MM.1S (cell line): Measurements from ENCODE around the gene KRT4.

Source experiments
- DNase-seq: peaks from one replicate; pipeline ENCODE4 v3.0.0-alpha.2; 2015
- H2AFZ ChIP-seq: fragments of 300-600 bp; sonication (generic); 2 replicates; pipeline ENCODE4 v1.6.0; 2016; ENCODE audit warnings: antibody characterized with exemption, low read length
- H3F3A ChIP-seq: fragments of 300-600 bp; sonication (generic); 2 replicates; pipeline ENCODE4 v1.6.1; 2016; ENCODE audit warnings: mild to moderate bottlenecking, antibody characterized with exemption, low read length, moderate library complexity, mixed read lengths; ENCODE audit not compliant: insufficient read depth
- H3K27ac ChIP-seq: fragments of 300-600 bp; sonication (generic); 2 replicates; pipeline ENCODE4 v1.5.1; 2016; ENCODE audit warnings: mild to moderate bottlenecking, low read length
- H3K27me3 ChIP-seq: fragments of 300-600 bp; sonication (generic); replicated peaks from 2 replicates; pipeline ENCODE4 v1.6.0; 2016; ENCODE audit warnings: low read length; ENCODE audit not compliant: insufficient read depth
- H3K36me3 ChIP-seq: fragments of 300-600 bp; sonication (generic); replicated peaks from 2 replicates; pipeline ENCODE4 v1.6.1; 2016; ENCODE audit warnings: mild to moderate bottlenecking, low read length, mixed read lengths; ENCODE audit not compliant: insufficient read depth
- H3K4me1 ChIP-seq: fragments of 300-600 bp; sonication (generic); 2 replicates; pipeline ENCODE4 v1.6.1; 2016; ENCODE audit warnings: low read length, mixed read lengths
- H3K4me2 ChIP-seq: fragments of 300-600 bp; sonication (generic); 2 replicates; pipeline ENCODE4 v1.6.0; 2016; ENCODE audit warnings: low read depth, low read length
- H3K4me3 ChIP-seq: fragments of 300-600 bp; sonication (generic); 2 replicates; pipeline ENCODE4 v1.5.1; 2016; ENCODE audit warnings: low read length, mixed read lengths
- H3K79me2 ChIP-seq: fragments of 300-600 bp; sonication (generic); 2 replicates; pipeline ENCODE4 v1.6.1; 2016; ENCODE audit warnings: mixed run types, low read length, mixed read lengths
- H3K9ac ChIP-seq: fragments of 300-600 bp; sonication (generic); 2 replicates; pipeline ENCODE4 v1.6.1; 2016; ENCODE audit warnings: low read length, mixed read lengths
- H3K9me2 ChIP-seq: fragments of 300-600 bp; sonication (generic); replicated peaks from 2 replicates; pipeline ENCODE4 v1.6.1; 2016; ENCODE audit warnings: mild to moderate bottlenecking, low read length, mixed read lengths; ENCODE audit not compliant: insufficient read depth
- H3K9me3 ChIP-seq: fragments of 300-600 bp; sonication (generic); replicated peaks from 2 replicates; pipeline ENCODE4 v1.6.1; 2016; ENCODE audit warnings: mild to moderate bottlenecking, low read length, mixed read lengths; ENCODE audit not compliant: insufficient read depth
- H4K20me1 ChIP-seq: fragments of 300-600 bp; sonication (generic); 2 replicates; pipeline ENCODE4 v1.6.1; 2016; ENCODE audit warnings: mild to moderate bottlenecking, low read length, moderate library complexity, mixed read lengths; ENCODE audit not compliant: insufficient read depth
- CTCF ChIP-seq: fragments of 300-600 bp; sonication (generic); IDR thresholded peaks from 2 replicates; pipeline ENCODE4 v1.5.1; 2016; ENCODE audit warnings: antibody characterized with exemption, low read length, mixed read lengths
- EZH2 ChIP-seq: fragments of 300-600 bp; sonication (generic); optimal IDR thresholded peaks from 2 replicates; pipeline ENCODE3; 2017; ENCODE audit warnings: low read depth, mild to moderate bottlenecking, antibody characterized with exemption, low read length, mixed read lengths
- EZH2phosphoT487 ChIP-seq: fragments of 300-600 bp; sonication (generic); IDR thresholded peaks from 2 replicates; pipeline ENCODE4 v1.6.1; 2018; ENCODE audit warnings: antibody characterized with exemption, low read length

KRT4 gene

DNA sequence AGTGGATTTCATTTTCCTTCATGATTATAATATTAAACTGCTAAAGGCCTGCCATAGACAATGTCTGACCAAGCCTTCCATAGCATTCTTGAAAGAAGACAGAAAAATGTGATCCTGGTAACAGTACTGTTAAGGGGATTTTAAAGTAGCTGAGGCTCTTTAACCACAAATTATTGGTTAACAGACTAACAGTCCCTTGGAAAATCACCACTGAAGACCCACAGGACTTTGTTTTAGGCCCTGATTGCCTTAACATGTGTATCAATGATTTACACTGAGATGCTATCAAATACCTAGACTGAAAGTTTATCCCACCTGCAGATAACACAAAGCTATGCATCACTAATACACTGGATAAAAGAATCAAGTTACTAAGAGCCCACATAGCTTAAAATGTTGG, 14.2 kb upstream of the KRT4 start:
- no peak overlapping the region for H3K4me3 ChIP-seq

DNA sequence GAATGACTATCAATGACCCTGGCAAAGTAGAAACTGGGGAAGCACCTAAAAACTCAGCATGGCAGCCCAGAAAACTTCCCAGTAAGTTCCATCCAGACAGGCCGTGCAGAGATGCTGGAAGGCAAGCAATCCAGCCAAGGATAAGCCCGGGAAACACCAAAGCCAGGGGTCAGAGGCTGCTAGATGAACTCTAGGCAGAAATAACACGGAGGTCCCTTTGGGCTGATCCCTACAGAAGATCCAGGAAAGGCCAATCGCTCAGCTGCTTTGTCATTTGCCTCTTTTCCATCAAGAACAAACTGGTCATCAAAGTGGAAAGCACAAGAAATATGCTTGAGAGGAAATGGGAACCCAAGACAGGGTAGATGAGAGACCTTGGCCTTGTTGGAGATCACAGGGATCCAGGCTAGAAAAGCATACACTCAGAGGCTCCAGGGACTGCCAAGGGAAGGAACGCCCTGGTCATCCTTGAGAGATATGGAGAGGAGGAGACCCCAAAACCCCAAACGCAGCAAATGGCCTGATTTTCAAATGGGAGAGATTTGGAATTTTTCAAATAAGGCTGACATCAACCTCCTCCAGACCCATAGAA, 13.7 kb upstream of the KRT4 start:
- no peak for TF ChIP-seq EZH2phosphoT487
- TF ChIP-seq CTCF: no peak
- no peak for TF ChIP-seq EZH2
- Histone ChIP-seq H3K4me3 (no peak overlapping the region), H3K9me2 (no peaks in the 10 kb centered on the region), H4K20me1 (no peaks in the 10 kb centered on the region), H3F3A (no peaks in the 10 kb centered on the region), H3K27me3 (peaks cover 92% of the 10 kb centered on the region), H3K9ac (no peak overlapping the region), H3K4me1 (no peaks in the 10 kb centered on the region), H3K4me2 (no peak overlapping the region), H3K9me3 (no peaks in the 10 kb centered on the region), H3K27ac (no peak overlapping the region), H3K79me2 (no peaks in the 10 kb centered on the region), H2AFZ (no peak overlapping the region), H3K36me3 (no peaks in the 10 kb centered on the region)
- DNase-seq: no peak

More for the DNA sequence above, 14.2 kb upstream of the KRT4 start:
- H3K79me2 ChIP-seq: no peaks in the 10 kb centered on the region
- no peak overlapping the region for H3K4me2 ChIP-seq
- no peaks in the 10 kb centered on the region for H3K4me1 ChIP-seq
- H3F3A ChIP-seq: no peaks in the 10 kb centered on the region
- H4K20me1 ChIP-seq: no peaks in the 10 kb centered on the region
- DNase-seq: no peak
- no peaks in the 10 kb centered on the region for H3K9me3 ChIP-seq
- TF ChIP-seq EZH2 (no peak), EZH2phosphoT487 (no peak), CTCF (no peak)
- no peak overlapping the region for H3K9ac ChIP-seq
- H3K27me3 ChIP-seq: peaks cover 94% of the 10 kb centered on the region
- no peaks in the 10 kb centered on the region for H3K36me3 ChIP-seq
- H3K9me2 ChIP-seq: no peaks in the 10 kb centered on the region
- H3K27ac ChIP-seq: no peak overlapping the region
- H2AFZ ChIP-seq: no peak overlapping the region

- Histone ChIP-seq H3K9ac (no peak overlapping the region), H3K9me2 (no peaks in the 10 kb centered on the region), H4K20me1 (no peaks in the 10 kb centered on the region), H3K79me2 (no peaks in the 10 kb centered on the region), H3K36me3 (no peaks in the 10 kb centered on the region), H3K4me2 (no peak overlapping the region), H2AFZ (no peak overlapping the region), H3F3A (no peaks in the 10 kb centered on the region), H3K9me3 (no peaks in the 10 kb centered on the region), H3K4me1 (no peaks in the 10 kb centered on the region), H3K27ac (no peak overlapping the region), H3K27me3 (peaks cover 93% of the 10 kb centered on the region), H3K4me3 (no peak overlapping the region)
- no peak for DNase-seq
- TF ChIP-seq EZH2 (no peak), EZH2phosphoT487 (no peak), CTCF (no peak)
These were observed 12.9 kb upstream of the KRT4 start for GRCh38 chr12:52826611-52827498.
